NB4 (cell line): ENCODE measurements around the gene LDHAL6A.

Source experiments
- CTCF ChIP-seq: IDR thresholded peaks from one replicate; pipeline ENCODE4 v1.5.1; 2012; ENCODE audit warnings: low read depth, low read length
- POLR2A ChIP-seq: IDR thresholded peaks from 2 replicates; pipeline ENCODE4 v1.6.1; 2011; ENCODE audit warnings: mild to moderate bottlenecking; ENCODE audit not compliant: insufficient read length; ENCODE audit errors: extremely low read depth

- no peak for TF ChIP-seq CTCF
- TF ChIP-seq POLR2A: no peak
Observed at GRCh38 chr11:18527512-18527911, 71.9 kb downstream of the LDHAL6A start.
